Esophagus (tissue), 2 donors: ENCODE data around the gene GPR137. TPM values are rescaled to one million over a fixed set of nuclear protein-coding genes. Genes with fewer than 3 reads are reported as not detected.

Experiments
- H3K27ac ChIP-seq, 2 donors: one replicate each; pipeline ENCODE4 v1.5.1; 2013; ENCODE audit warnings: low read depth in 2 of 2, mild to moderate bottlenecking in 2 of 2, inconsistent platforms in 1 of 2, low read length in 1 of 2, moderate library complexity in 1 of 2
- H3K27me3 ChIP-seq, 2 donors: one replicate each; pipeline ENCODE4 v1.6.1; 2013; ENCODE audit warnings: low read length in 2 of 2, control low read depth in 1 of 2, mild to moderate bottlenecking in 1 of 2; ENCODE audit not compliant: insufficient read depth in 2 of 2, control insufficient read depth in 1 of 2
- H3K36me3 ChIP-seq, 2 donors: one replicate each; pipeline ENCODE4 v1.6.1; 2013; ENCODE audit warnings: low read length in 1 of 2; ENCODE audit not compliant: control insufficient read depth in 2 of 2, insufficient read depth in 2 of 2
- H3K4me1 ChIP-seq, 2 donors: one replicate each; pipeline ENCODE4 v1.6.1; 2013; ENCODE audit warnings: low read length in 1 of 2; ENCODE audit not compliant: control insufficient read depth in 2 of 2, insufficient read depth in 2 of 2
- H3K4me3 ChIP-seq, 2 donors: one replicate each; pipeline ENCODE4 v1.5.1; 2013; ENCODE audit warnings: low read length in 2 of 2, mild to moderate bottlenecking in 2 of 2, low read depth in 1 of 2, moderate library complexity in 1 of 2
- H3K9me3 ChIP-seq, 2 donors: one replicate each; pipeline ENCODE4 v1.6.1; 2013; ENCODE audit warnings: mild to moderate bottlenecking in 2 of 2, low read depth in 1 of 2, low read length in 1 of 2, moderate library complexity in 1 of 2; ENCODE audit not compliant: control insufficient read depth in 2 of 2, insufficient read depth in 1 of 2
- WGBS, 2 donors: extraction: QIAGEN DNeasy Blood & Tissue Kit; methylation state at CpG; one replicate each; pipeline ENCODE4 v1.1.7; 2013; 5-methylcytosine and 5-hydroxymethylcytosine counted together
- polyA plus RNA-seq, 2 donors: library from polyadenylated mRNA; stranded (reverse); fragments of 200-250 nt; gene quantifications; one replicate each; pipeline ENCODE4 v1.2.3, GENCODE V29; 2013
- donor health status: healthy with polysubstance abuse.
- donor health status: Bipolar disorder and iron deficiency.

GPR137 gene
- polyA plus RNA-seq, 2 donors, result 18.6 to 22.7 TPM

DNA sequence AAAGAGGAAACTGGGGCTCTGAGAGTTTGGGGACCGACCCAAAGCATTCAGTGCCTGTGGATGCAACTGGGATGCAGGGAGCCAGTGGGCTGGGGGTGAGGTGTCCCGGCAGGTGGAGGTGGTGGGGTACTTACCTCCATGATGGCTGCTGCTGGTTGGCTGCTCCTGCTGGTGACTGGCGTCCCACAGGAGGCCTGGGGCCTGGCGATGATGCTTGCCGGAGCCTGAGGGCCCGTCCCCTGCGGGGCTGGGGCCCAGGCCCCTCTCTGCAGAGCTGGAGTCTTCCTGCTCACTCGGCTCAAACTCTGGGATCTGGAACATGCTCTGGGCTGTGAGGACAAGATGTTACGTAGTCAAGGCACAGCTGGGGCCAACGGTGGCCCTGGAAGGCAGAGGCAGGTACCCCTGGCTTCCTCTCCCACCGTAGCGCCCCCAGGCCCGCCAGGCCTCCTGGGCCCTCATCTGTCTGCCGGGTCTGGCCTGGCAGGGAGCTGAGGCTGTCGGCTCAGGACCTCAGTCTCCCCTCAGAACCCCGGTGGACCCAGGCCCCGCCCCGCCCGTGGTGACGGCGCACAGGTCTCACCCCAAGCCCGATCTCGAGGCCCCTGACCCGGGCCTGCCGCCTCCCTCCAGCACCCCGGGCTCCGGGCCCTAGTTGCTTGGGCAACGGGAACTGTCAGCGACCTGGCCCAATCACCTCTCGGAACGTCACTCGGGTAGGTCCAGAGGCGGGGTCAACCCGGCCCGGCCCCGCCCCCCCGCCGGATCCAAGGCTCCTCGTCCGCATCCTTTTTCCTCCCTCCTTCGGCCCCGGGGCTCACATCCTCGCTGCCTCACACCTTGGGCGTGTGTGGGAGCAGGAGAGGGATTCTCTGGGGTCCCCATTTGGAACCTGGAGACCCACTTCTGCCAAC lies 1.3 kb upstream of the GPR137 start, which contains the start of gene BAD:
Gene BAD, minus strand, starts transcription at position 618 of the 914 bp plus-strand sequence. Its CDS starts 297 bp downstream, at position 321.
- Histone ChIP-seq H3K27me3 (no peaks in the 10 kb centered on the region), H3K4me1 (peaks cover 6 to 24% of the 10 kb centered on the region in 2 donors), H3K9me3 (no peaks in the 10 kb centered on the region), H3K27ac (peak within 1 kb of the TSS; percentile 95 to 97), H3K36me3 (peaks cover 0 to 5% of the 10 kb centered on the region in 2 donors), H3K4me3 (peak within 1 kb of the TSS; percentile 63 to 74)
- WGBS, 2 donors, result 2% methylated on average over 38 to 44 of the region's 44 CpGs

GRCh38 chr11:64285885-64286800 lies 495 bp downstream of the GPR137 start:
- WGBS, 2 donors, result 21 to 29% methylated on average over 30 to 40 of the region's 40 CpGs

DNA sequence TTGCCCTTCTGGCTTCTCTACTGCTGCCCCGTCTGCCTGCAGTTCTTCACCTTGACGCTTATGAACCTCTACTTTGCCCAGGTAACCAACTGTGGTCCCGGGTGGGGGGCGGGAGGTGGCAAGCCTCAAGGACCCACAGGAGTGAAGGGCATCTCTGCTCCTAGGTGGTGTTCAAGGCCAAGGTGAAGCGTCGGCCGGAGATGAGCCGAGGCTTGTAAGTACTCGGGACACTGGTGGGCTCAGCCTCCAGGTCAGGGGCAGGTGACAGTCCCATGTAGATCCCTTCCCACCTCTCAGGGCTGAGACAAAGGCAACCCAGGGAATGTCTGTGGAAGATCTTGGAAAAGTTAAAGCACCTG lies 1.1 kb downstream of the GPR137 start:
- H3K4me1 ChIP-seq, result peaks cover 9 to 26% of the 10 kb centered on the region in 2 donors
- no peak overlapping the region for H3K27ac ChIP-seq
- H3K4me3 ChIP-seq, result no peak overlapping the region
- no peaks in the 10 kb centered on the region for H3K9me3 ChIP-seq
- peaks cover 0 to 5% of the 10 kb centered on the region in 2 donors for H3K36me3 ChIP-seq
- peaks cover 0 to 7% of the 10 kb centered on the region in 2 donors for H3K27me3 ChIP-seq
- 82 to 84% methylated on average over 9 of the region's 9 CpGs for WGBS, 2 donors

More at GRCh38 chr11:64285885-64286800, 495 bp downstream of the GPR137 start:
- peaks cover 0 to 5% of the 10 kb centered on the region in 2 donors for H3K36me3 ChIP-seq
- H3K27ac ChIP-seq, result peak overlapping the region; percentile 54 to 97
- H3K9me3 ChIP-seq, result no peaks in the 10 kb centered on the region
- H3K4me3 ChIP-seq, result peak overlapping the region; percentile 63 to 74
- H3K4me1 ChIP-seq, result peaks cover 6 to 24% of the 10 kb centered on the region in 2 donors
- H3K27me3 ChIP-seq, result peaks cover 0 to 2% of the 10 kb centered on the region in 2 donors

DNA sequence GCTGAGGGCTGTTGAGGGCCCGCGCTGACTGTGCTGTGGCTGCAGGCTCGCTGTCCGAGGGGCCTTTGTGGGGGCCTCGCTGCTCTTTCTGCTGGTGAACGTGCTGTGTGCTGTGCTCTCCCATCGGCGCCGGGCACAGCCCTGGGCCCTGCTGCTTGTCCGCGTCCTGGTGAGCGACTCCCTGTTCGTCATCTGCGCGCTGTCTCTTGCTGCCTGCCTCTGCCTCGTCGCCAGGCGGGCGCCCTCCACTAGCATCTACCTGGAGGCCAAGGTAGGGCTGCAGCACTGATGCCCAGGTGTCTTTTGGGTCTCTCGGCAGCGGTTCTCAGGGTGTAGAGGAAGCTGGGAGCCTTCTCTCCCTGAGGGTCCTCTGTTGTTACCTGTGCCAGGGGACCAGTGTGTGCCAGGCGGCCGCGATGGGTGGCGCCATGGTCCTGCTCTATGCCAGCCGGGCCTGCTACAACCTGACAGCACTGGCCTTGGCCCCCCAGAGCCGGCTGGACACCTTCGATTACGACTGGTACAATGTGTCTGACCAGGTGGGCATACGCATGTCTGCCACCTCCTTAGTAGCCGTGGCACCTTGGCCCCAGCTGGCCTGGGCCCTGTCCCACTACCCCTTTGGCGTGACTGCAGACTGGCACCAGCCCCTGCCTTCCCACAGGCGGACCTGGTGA lies 2.2 kb downstream of the GPR137 start:
- Histone ChIP-seq H3K4me1 (peaks cover 11 to 28% of the 10 kb centered on the region in 2 donors), H3K27ac (no peak overlapping the region), H3K9me3 (no peaks in the 10 kb centered on the region), H3K36me3 (peaks cover 0 to 2% of the 10 kb centered on the region in 2 donors), H3K27me3 (peaks cover 0 to 17% of the 10 kb centered on the region in 2 donors), H3K4me3 (no peak overlapping the region)
- WGBS, 2 donors, result 93 to 94% methylated on average over 33 of the region's 33 CpGs

GRCh38 chr11:64288353-64288750 lies 2.7 kb downstream of the GPR137 start:
- H3K27ac ChIP-seq, result no peak overlapping the region
- 91 to 92% methylated on average over 9 of the region's 9 CpGs for WGBS, 2 donors
- H3K4me3 ChIP-seq, result no peak overlapping the region
- peaks cover 0 to 2% of the 10 kb centered on the region in 2 donors for H3K36me3 ChIP-seq
- H3K9me3 ChIP-seq, result no peaks in the 10 kb centered on the region
- H3K4me1 ChIP-seq, result peaks cover 11 to 25% of the 10 kb centered on the region in 2 donors
- peaks cover 0 to 21% of the 10 kb centered on the region in 2 donors for H3K27me3 ChIP-seq

- Histone ChIP-seq H3K4me3 (no peak overlapping the region), H3K27ac (no peak overlapping the region), H3K9me3 (no peaks in the 10 kb centered on the region), H3K4me1 (peaks cover 11 to 19% of the 10 kb centered on the region in 2 donors), H3K27me3 (peaks cover 0 to 21% of the 10 kb centered on the region in 2 donors), H3K36me3 (peaks cover 0 to 2% of the 10 kb centered on the region in 2 donors)
- 90 to 91% methylated on average over 13 of the region's 13 CpGs for WGBS, 2 donors
These were observed 3.4 kb downstream of the GPR137 start for GRCh38 chr11:64289002-64289564.

DNA sequence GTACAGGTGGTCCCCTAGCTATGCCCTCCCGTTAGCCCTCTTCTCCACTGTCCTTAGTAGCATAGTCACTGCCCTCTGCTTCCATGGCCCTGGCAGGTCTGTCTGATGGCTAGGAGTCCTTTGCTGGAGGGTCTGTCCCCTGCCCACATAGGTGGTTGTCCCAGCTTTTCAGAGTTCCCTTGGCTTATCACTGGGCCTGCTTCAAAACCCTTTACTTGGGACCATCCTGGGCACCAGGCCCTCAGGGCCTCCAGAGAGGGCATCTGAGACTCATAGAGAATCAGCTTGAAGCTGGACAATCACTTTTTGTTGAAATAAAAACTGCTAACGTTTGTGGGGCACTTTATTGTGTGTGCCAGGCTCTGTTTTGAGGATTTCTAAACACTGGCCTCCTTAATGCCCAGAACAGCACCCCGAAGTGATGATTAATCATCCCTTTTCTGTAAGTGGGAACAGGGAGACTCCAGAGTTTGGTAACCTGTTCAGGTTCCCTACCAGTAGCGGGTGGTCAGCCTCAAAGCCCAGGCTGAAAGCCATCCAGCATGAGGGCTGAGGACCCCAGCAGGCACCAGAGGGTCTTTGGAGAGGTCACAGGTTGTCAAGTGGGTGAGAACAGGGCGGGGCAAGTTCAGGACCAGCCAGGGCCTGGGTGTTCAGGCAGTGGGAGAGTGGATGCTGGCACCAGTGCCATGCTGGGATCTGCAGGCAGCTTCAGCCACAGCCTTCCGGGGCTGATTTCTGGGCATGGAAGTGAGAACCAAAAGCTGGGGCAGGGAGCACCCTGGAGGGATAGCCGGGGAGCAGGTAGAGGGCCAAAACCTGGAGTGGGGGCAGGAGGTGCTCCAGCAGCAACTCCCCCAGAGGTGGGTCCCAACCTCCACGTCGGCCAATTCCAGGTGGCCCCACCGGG lies 5.0 kb downstream of the GPR137 start:
- Histone ChIP-seq H3K27me3 (peaks cover 0 to 21% of the 10 kb centered on the region in 2 donors), H3K4me3 (no peak overlapping the region), H3K36me3 (peaks cover 0 to 2% of the 10 kb centered on the region in 2 donors), H3K27ac (no peak overlapping the region), H3K4me1 (peaks cover 11 to 18% of the 10 kb centered on the region in 2 donors), H3K9me3 (no peaks in the 10 kb centered on the region)
- WGBS, 2 donors, result 44 to 53% methylated on average over 8 to 10 of the region's 10 CpGs

- Histone ChIP-seq H3K27me3 (peaks cover 0 to 21% of the 10 kb centered on the region in 2 donors), H3K36me3 (peaks cover 0 to 2% of the 10 kb centered on the region in 2 donors), H3K4me3 (peak within 1 kb of the TSS; percentile 19 to 48), H3K9me3 (no peaks in the 10 kb centered on the region), H3K27ac (no peak within 1 kb of the TSS), H3K4me1 (peaks cover 8 to 13% of the 10 kb centered on the region in 2 donors)
- 4 to 6% methylated on average over 22 to 45 of the region's 45 CpGs for WGBS, 2 donors
These were observed 5.7 kb downstream of the GPR137 start, which contains the start of gene KCNK4 for GRCh38 chr11:64291262-64291751. TSS of gene KCNK4 (plus strand) at chr11:64291302. CDS start at chr11:64293019, 1,717 bp downstream.
